Subcutaneous adipose tissue (tissue), 4 donors: Measurements from ENCODE around the gene DOCK7. TPM values are rescaled to one million over a fixed set of nuclear protein-coding genes. Genes with fewer than 3 reads are reported as not detected.

Experiments used
- total RNA-seq, 4 donors: library from RNA; depleted of rRNA; stranded (reverse); fragments of >200 nt; gene quantifications; one replicate each; pipeline ENCODE4 v1.1.0, GENCODE V29; 2016
- TF ChIP-seq, protein P1 (sequence below): fragments of 450-650 bp; IDR thresholded peaks from one replicate; pipeline ENCODE4 v1.5.1; 2016; ENCODE audit warnings: low read depth, mild to moderate bottlenecking, control low read depth, antibody characterized with exemption, moderate library complexity

The DOCK7 gene
- total RNA-seq, 4 donors from 2014 or later, result 36.7 to 65.4 (median 59.7) TPM

GRCh38 chr1:62621907-62622306, 66.3 kb downstream of the DOCK7 start:
- TF ChIP-seq, protein P1, sequence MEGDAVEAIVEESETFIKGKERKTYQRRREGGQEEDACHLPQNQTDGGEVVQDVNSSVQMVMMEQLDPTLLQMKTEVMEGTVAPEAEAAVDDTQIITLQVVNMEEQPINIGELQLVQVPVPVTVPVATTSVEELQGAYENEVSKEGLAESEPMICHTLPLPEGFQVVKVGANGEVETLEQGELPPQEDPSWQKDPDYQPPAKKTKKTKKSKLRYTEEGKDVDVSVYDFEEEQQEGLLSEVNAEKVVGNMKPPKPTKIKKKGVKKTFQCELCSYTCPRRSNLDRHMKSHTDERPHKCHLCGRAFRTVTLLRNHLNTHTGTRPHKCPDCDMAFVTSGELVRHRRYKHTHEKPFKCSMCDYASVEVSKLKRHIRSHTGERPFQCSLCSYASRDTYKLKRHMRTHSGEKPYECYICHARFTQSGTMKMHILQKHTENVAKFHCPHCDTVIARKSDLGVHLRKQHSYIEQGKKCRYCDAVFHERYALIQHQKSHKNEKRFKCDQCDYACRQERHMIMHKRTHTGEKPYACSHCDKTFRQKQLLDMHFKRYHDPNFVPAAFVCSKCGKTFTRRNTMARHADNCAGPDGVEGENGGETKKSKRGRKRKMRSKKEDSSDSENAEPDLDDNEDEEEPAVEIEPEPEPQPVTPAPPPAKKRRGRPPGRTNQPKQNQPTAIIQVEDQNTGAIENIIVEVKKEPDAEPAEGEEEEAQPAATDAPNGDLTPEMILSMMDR, result no peak

GRCh38 chr1:62613890-62614289, 74.3 kb downstream of the DOCK7 start:
- TF ChIP-seq, protein P1, result no peak

- TF ChIP-seq, protein P1, result no peak
Measured at GRCh38 chr1:62613325-62613727, 74.9 kb downstream of the DOCK7 start.

DNA sequence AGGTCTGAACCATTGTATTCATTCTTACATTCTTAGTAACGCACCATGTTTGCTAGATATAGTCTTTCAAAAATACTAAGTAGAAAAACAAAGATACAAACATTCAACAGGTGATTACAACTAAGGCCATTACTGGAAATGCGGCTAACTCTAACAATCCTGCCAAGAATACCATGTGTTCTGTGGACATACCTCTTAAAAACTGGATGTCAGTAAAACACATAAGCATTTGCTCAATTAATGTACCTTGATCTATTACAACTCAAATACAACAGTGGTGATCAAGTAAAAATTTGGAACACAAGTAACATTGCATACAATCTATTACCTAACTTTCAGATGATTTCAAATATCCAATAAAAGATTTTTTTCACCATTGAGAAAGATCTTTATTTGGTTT, 75.4 kb downstream of the DOCK7 start:
- TF ChIP-seq, protein P1, result no peak

DNA sequence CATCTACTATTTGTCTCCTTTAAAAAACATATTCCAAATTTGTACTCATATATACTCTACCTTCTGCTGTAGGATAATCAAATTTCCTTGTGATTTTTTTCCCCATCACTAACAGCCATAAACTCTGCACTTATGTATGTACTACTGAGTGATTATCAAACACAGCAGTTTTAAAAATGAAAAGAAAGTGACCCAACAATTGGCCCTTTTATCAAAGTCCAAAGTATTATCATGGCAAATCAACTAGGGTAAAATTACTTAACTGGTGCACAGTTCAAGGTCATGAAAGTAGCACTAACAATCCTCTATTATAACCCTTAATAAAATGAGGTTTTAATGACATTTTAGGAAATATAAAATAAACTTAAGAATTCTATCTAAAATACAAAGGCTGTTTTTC, 79.3 kb downstream of the DOCK7 start:
- TF ChIP-seq, protein P1, result no peak

DNA sequence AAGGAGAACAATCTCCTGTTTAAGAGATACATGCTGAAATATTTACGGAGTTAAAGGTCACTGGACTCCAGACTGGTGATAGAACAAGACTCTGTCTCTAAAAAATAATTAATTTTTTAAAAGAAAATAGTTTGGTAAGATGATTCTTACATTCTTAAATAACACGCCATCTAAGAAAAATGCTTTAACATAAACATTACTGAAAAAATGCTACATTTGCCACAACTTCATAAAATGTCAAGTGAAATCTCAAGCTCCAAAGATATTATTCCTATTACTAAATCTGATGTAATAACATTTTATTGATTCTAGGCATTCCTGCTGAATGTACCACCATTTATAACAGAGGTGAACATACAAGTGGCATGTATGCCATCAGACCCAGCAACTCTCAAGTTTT, 86.7 kb downstream of the DOCK7 start:
- TF ChIP-seq, protein P1, result no peak

GRCh38 chr1:62599044-62599443, 89.1 kb downstream of the DOCK7 start:
- TF ChIP-seq, protein P1, result no peak
